Trophoblast cell (in vitro differentiated cells and primary cell): ENCODE measurements around the gene TMED4. TPM values are rescaled to one million over a fixed set of nuclear protein-coding genes. Genes with fewer than 3 reads are reported as not detected.
A peak's percentile ranks its signal among the peaks of the same experiment; 100 is the strongest.

Source experiments
- DNase-seq, 2 donors: peaks; one replicate each; pipeline ENCODE4 v3.0.0-alpha.2; 2016
- H2AFZ ChIP-seq: 2 replicates; pipeline ENCODE4 v1.6.1; 2013; ENCODE audit warnings: low read length, moderate library complexity, mild to moderate bottlenecking; ENCODE audit not compliant: insufficient read depth, poor library complexity
- H2AK5ac ChIP-seq: 2 replicates; pipeline ENCODE4 v1.6.1; 2013; ENCODE audit warnings: mild to moderate bottlenecking, low read length
- H2BK120ac ChIP-seq: 2 replicates; pipeline ENCODE4 v1.6.1; 2013; ENCODE audit warnings: low read length, mild to moderate bottlenecking, moderate library complexity; ENCODE audit not compliant: insufficient read depth, poor library complexity
- H2BK12ac ChIP-seq: 2 replicates; pipeline ENCODE4 v1.6.1; 2013; ENCODE audit warnings: mild to moderate bottlenecking, low read length, moderate library complexity
- H2BK5ac ChIP-seq: 2 replicates; pipeline ENCODE4 v1.6.1; 2013; ENCODE audit warnings: low read length, low read depth, moderate library complexity, mild to moderate bottlenecking; ENCODE audit not compliant: poor library complexity
- H3K14ac ChIP-seq: 2 replicates; pipeline ENCODE4 v1.6.1; 2013; ENCODE audit warnings: mild to moderate bottlenecking, low read length
- H3K18ac ChIP-seq: 2 replicates; pipeline ENCODE4 v1.6.1; 2013; ENCODE audit warnings: mild to moderate bottlenecking, low read length
- H3K23ac ChIP-seq: 2 replicates; pipeline ENCODE4 v1.6.1; 2013; ENCODE audit warnings: low read length
- H3K27ac ChIP-seq: 2 replicates; pipeline ENCODE4 v1.5.1; 2013; ENCODE audit warnings: low read depth, mild to moderate bottlenecking, inconsistent platforms, low read length, moderate library complexity
- H3K27me3 ChIP-seq: 2 replicates; pipeline ENCODE4 v1.6.1; 2013; ENCODE audit warnings: inconsistent platforms, mild to moderate bottlenecking, low read length, moderate library complexity; ENCODE audit not compliant: insufficient read depth
- H3K36me3 ChIP-seq, 2 experiments: 1 replicate in 1 of 2; 2 replicates in 1 of 2; pipeline ENCODE4 v1.6.1; 2013; ENCODE audit warnings: low read length in 2 of 2, mild to moderate bottlenecking in 2 of 2, moderate library complexity in 1 of 2; ENCODE audit not compliant: insufficient read depth in 2 of 2, control insufficient read depth in 1 of 2
- H3K4ac ChIP-seq: 2 replicates; pipeline ENCODE4 v1.6.1; 2013; ENCODE audit warnings: low read depth, mild to moderate bottlenecking, low read length, moderate library complexity
- H3K4me1 ChIP-seq, 2 experiments: 1 replicate in 1 of 2; 2 replicates in 1 of 2; pipeline ENCODE4 v1.6.1; 2013; ENCODE audit warnings: low read length in 2 of 2, mild to moderate bottlenecking in 2 of 2, moderate library complexity in 1 of 2; ENCODE audit not compliant: insufficient read depth in 2 of 2, control insufficient read depth in 1 of 2
- H3K4me2 ChIP-seq: 2 replicates; pipeline ENCODE4 v1.6.1; 2013; ENCODE audit warnings: inconsistent platforms, mild to moderate bottlenecking, low read length, moderate library complexity
- H3K4me3 ChIP-seq: 2 replicates; pipeline ENCODE4 v1.5.1; 2013; ENCODE audit warnings: mild to moderate bottlenecking, low read depth, low read length, inconsistent platforms
- H3K79me1 ChIP-seq: one replicate; pipeline ENCODE4 v1.6.1; 2013; ENCODE audit warnings: low read length
- H3K79me2 ChIP-seq: 2 replicates; pipeline ENCODE4 v1.6.1; 2013; ENCODE audit warnings: low read length, mild to moderate bottlenecking; ENCODE audit not compliant: control insufficient read depth, insufficient read depth, poor library complexity
- H3K9ac ChIP-seq: 2 replicates; pipeline ENCODE4 v1.6.1; 2013; ENCODE audit warnings: mild to moderate bottlenecking, low read length
- H3K9me3 ChIP-seq: 2 replicates; pipeline ENCODE4 v1.6.1; 2013; ENCODE audit warnings: low read depth, mild to moderate bottlenecking, control low read depth, inconsistent platforms, low read length; ENCODE audit not compliant: insufficient read depth
- H4K12ac ChIP-seq: 2 replicates; pipeline ENCODE4 v1.6.1; 2013; ENCODE audit warnings: low read depth, mild to moderate bottlenecking, low read length, moderate library complexity
- H4K8ac ChIP-seq: 2 replicates; pipeline ENCODE4 v1.6.1; 2013; ENCODE audit warnings: low read depth, mild to moderate bottlenecking, low read length, moderate library complexity
- H4K91ac ChIP-seq: one replicate; pipeline ENCODE4 v1.6.1; 2013; ENCODE audit warnings: low read depth, mild to moderate bottlenecking, low read length, moderate library complexity
- WGBS: extraction: QIAGEN DNeasy Blood & Tissue Kit; methylation state at CpG from one replicate; pipeline ENCODE4 v1.1.7; 2013; ENCODE audit warnings: missing lambda C conversion rate; ENCODE audit not compliant: insufficient read length, insufficient coverage; ENCODE audit errors: extremely low coverage; 5-methylcytosine and 5-hydroxymethylcytosine counted together
- polyA plus RNA-seq: library from polyadenylated mRNA; stranded (reverse); fragments of 200-250 nt; gene quantifications from 2 replicates; pipeline ENCODE4 v1.2.3, GENCODE V29; 2013

The TMED4 gene
- polyA plus RNA-seq = 48.8 and 49.9 TPM in 2 replicates

DNA sequence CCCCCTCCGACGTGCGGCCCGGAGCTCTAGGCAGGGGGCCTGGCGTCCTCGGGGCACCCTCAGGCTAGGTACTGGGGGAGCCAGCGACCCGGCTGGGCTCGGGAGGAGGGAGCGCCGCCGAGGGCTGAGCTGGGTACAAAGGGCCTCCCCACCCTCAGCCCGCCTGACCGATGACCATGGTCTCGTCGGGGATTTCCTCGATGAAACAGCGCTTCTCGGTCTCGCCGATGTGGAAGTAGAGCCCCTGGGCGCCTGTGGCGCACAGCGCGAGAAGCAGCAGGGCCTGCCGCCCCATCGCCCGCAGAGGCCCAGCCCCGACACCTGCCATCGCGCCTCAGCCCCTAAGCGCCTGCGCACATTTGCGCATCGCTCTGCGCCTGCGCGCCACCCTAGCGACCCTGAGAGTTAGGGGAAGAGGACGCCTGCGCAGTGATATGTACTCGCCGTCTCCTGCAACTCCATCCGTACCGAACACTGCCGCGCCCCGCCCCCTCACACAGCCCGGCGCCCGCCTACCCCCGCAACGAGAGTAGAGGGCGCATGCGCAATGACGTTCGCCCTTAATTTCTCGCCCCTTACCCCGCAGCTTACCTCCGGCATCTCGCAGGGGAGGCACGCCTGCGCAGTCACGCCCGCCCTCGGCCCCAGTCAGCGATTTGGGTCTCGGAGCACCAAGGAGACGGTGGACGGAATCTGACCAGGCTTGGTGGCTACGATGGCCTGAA is at the start of gene TMED4:
Gene TMED4 (minus strand): TSS at position 353 of the 725 bp plus-strand sequence. CDS start 25 bp downstream, at position 328.
- Histone ChIP-seq H3K4me2 (peak within 1 kb of the TSS; percentile 67), H3K9ac (peak within 1 kb of the TSS; percentile 90), H3K79me1 (peaks cover 9% of the 10 kb centered on the region), H3K79me2 (peaks cover 9% of the 10 kb centered on the region), H2BK120ac (peak within 1 kb of the TSS; percentile 40), H2BK12ac (no peak within 1 kb of the TSS), H3K18ac (peak within 1 kb of the TSS; percentile 71), H2AFZ (peak within 1 kb of the TSS; percentile 62), H3K4me3 (peak within 1 kb of the TSS; percentile 91), H2AK5ac (peak within 1 kb of the TSS; percentile 62), H3K4me1 (peaks cover 10 to 11% of the 10 kb centered on the region in 2 experiments), H3K14ac (peak within 1 kb of the TSS; percentile 84), H3K4ac (peak within 1 kb of the TSS; percentile 73), H3K27ac (peak within 1 kb of the TSS; percentile 62), H3K27me3 (no peaks in the 10 kb centered on the region), H3K23ac (no peak within 1 kb of the TSS), H3K36me3 (peaks cover 14 to 17% of the 10 kb centered on the region in 2 experiments), H4K8ac (peak within 1 kb of the TSS; percentile 94), H4K12ac (peak within 1 kb of the TSS; percentile 86), H2BK5ac (peak within 1 kb of the TSS; percentile 14), H3K9me3 (no peaks in the 10 kb centered on the region), H4K91ac (peak within 1 kb of the TSS; percentile 81)
- no CpG with 5 or more reads among the region's 71 CpGs for WGBS
- DNase-seq = peak; percentile 99 to 100

DNA sequence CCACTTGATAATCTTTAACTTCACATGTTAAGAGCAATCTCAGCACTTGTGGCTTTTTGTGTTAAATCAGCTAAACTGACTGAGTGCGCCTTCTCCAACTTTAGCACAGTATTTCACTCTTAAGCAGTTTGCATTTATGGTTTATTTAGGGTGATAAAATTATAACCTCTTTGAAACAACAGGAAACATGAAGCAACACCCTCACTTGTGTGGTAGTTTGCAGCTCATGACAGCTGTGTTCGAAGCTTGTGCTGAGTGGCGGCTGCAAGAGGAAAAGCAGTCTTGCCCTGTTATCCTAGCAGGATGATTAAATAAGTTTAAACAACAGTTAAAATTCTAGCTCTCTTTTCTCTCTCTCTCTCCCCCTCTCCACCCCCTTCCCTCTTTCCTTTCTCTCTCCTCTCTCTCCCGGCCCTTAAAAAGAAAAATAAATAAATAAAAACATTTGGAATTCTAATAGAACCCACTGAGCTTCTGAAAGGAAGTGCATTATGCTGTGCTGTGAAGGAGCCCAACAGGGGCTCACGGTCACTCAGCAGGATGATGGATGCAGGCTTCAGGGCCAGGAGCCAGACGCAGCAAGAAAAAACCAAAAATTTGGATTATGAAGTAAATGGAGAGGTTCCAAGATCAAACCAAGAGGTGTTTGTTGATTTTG is 49.6 kb upstream of the TMED4 start:
- no CpG with 5 or more reads among the region's 6 CpGs for WGBS
- peaks cover 0 to 2% of the 10 kb centered on the region in 2 experiments for H3K4me1 ChIP-seq
- H4K8ac ChIP-seq = no peak overlapping the region
- H3K4me2 ChIP-seq = no peak overlapping the region
- H3K18ac ChIP-seq = no peak overlapping the region
- DNase-seq = no peak
- no peak overlapping the region for H4K91ac ChIP-seq
- no peak overlapping the region for H2AK5ac ChIP-seq
- H4K12ac ChIP-seq = no peak overlapping the region
- no peaks in the 10 kb centered on the region for H3K9me3 ChIP-seq
- no peaks in the 10 kb centered on the region for H3K27me3 ChIP-seq
- H3K4me3 ChIP-seq = no peak overlapping the region
- H2AFZ ChIP-seq = no peak overlapping the region
- H2BK12ac ChIP-seq = no peak overlapping the region
- H3K79me2 ChIP-seq = no peaks in the 10 kb centered on the region
- no peaks in the 10 kb centered on the region for H3K79me1 ChIP-seq
- H2BK5ac ChIP-seq = no peak overlapping the region
- no peak overlapping the region for H3K9ac ChIP-seq
- no peak overlapping the region for H3K23ac ChIP-seq
- H3K4ac ChIP-seq = no peak overlapping the region
- no peak overlapping the region for H3K14ac ChIP-seq
- H3K36me3 ChIP-seq = peaks cover 28 to 29% of the 10 kb centered on the region in 2 experiments
- H3K27ac ChIP-seq = no peak overlapping the region
- no peak overlapping the region for H2BK120ac ChIP-seq

- H3K79me2 ChIP-seq = no peaks in the 10 kb centered on the region
- peaks cover 0 to 2% of the 10 kb centered on the region in 2 experiments for H3K4me1 ChIP-seq
- H3K36me3 ChIP-seq = peaks cover 27% of the 10 kb centered on the region in 2 experiments
- H4K12ac ChIP-seq = no peak overlapping the region
- H2BK120ac ChIP-seq = no peak overlapping the region
- no peak overlapping the region for H2AK5ac ChIP-seq
- H3K4me3 ChIP-seq = no peak overlapping the region
- H3K4ac ChIP-seq = no peak overlapping the region
- H2BK12ac ChIP-seq = no peak overlapping the region
- H3K79me1 ChIP-seq = no peaks in the 10 kb centered on the region
- no peak overlapping the region for H3K14ac ChIP-seq
- H4K91ac ChIP-seq = no peak overlapping the region
- H3K9ac ChIP-seq = no peak overlapping the region
- no CpG with 5 or more reads among the region's 11 CpGs for WGBS
- H3K4me2 ChIP-seq = no peak overlapping the region
- H3K23ac ChIP-seq = no peak overlapping the region
- no peak for DNase-seq
- H3K18ac ChIP-seq = no peak overlapping the region
- no peak overlapping the region for H2BK5ac ChIP-seq
- H3K27ac ChIP-seq = no peak overlapping the region
- H3K27me3 ChIP-seq = no peaks in the 10 kb centered on the region
- H3K9me3 ChIP-seq = no peaks in the 10 kb centered on the region
- H2AFZ ChIP-seq = no peak overlapping the region
- H4K8ac ChIP-seq = no peak overlapping the region
These were observed 48.9 kb upstream of the TMED4 start for GRCh38 chr7:44630792-44631457.

- no CpG with 5 or more reads among the region's 13 CpGs for WGBS
These were observed 47.9 kb upstream of the TMED4 start for GRCh38 chr7:44629829-44630522.

More at GRCh38 chr7:44629829-44630522, 47.9 kb upstream of the TMED4 start:
- Histone ChIP-seq H3K9ac (no peak overlapping the region), H4K91ac (no peak overlapping the region), H3K79me1 (no peaks in the 10 kb centered on the region), H2AFZ (no peak overlapping the region), H3K4me3 (no peak overlapping the region), H3K36me3 (peaks cover 32 to 36% of the 10 kb centered on the region in 2 experiments), H3K27ac (no peak overlapping the region), H2BK120ac (no peak overlapping the region), H3K27me3 (no peaks in the 10 kb centered on the region), H2BK5ac (no peak overlapping the region), H3K4me1 (peaks cover 0 to 2% of the 10 kb centered on the region in 2 experiments), H3K4ac (no peak overlapping the region), H4K8ac (no peak overlapping the region), H2AK5ac (no peak overlapping the region), H3K18ac (no peak overlapping the region), H3K14ac (no peak overlapping the region), H2BK12ac (no peak overlapping the region), H3K9me3 (no peaks in the 10 kb centered on the region), H3K79me2 (no peaks in the 10 kb centered on the region), H3K23ac (no peak overlapping the region), H3K4me2 (no peak overlapping the region), H4K12ac (no peak overlapping the region)
- no peak for DNase-seq
